Glutamatergic neuron (in vitro differentiated cells): Measurements from ENCODE around the gene OBP2A. TPM values are rescaled to one million over a fixed set of nuclear protein-coding genes. Genes with fewer than 3 reads are reported as not detected.

Source experiments
- total RNA-seq: library from RNA; stranded (reverse); fragmentation: NEBNext Ultra II Directional; extraction: Animal tissue kit (Norgen Biotek cat#: 25700); gene quantifications from one replicate; pipeline ENCODE4 v1.2.1, GENCODE V29; 2021; ENCODE audit not compliant: unreplicated experiment

The OBP2A gene
- total RNA-seq, 1 donor from 2014 or later: not detected

Other genes with a start within 250 kb of the OBP2A start
- gene PPP1R26, start 66.3 kb upstream of the OBP2A start, total RNA-seq: 22.2 TPM
- 30.7 TPM for gene MRPS2, start 45.4 kb upstream of the OBP2A start, total RNA-seq
- gene LCN1, start 24.7 kb upstream of the OBP2A start, total RNA-seq: not detected
- not detected for gene PAEP, start 15.6 kb downstream of the OBP2A start, total RNA-seq
- not detected for gene GLT6D1, start 93.4 kb downstream of the OBP2A start, total RNA-seq
- gene LCN9, start 117.2 kb downstream of the OBP2A start, total RNA-seq: not detected
- not detected for gene SOHLH1, start 153.4 kb downstream of the OBP2A start, total RNA-seq
- gene KCNT1, start 156.1 kb downstream of the OBP2A start, total RNA-seq: 0.76 TPM